ENCODE measurements around the gene CREB5. TPM values are rescaled to one million over a fixed set of nuclear protein-coding genes. Genes with fewer than 3 reads are reported as not detected.
"Not testable (repeated sequence)": the region's sequence is repeated elsewhere in the genome, so short reads cannot be mapped to it uniquely, and the experiment has no call there.

Gene CREB5
- total and polyA plus RNA-seq, 10 donors, result 0.88 to 56.8 (median 23.5) TPM

- DNase-seq, result no peak
- H3K9me3 ChIP-seq, result peaks cover 0 to 23% (median 15%) of the 10 kb centered on the region in 8 donors
- H3K36me3 ChIP-seq, result no peaks in the 10 kb centered on the region
- peaks cover 0 to under 1% (median 0%) of the 10 kb centered on the region in 6 donors for H3K4me1 ChIP-seq
- H3K27ac ChIP-seq, result no peak overlapping the region
- WGBS, 5 donors, result 82 to 92% (median 88%) methylated on average over 5 of the region's 5 CpGs
- H3K4me3 ChIP-seq, result no peak overlapping the region
- TF ChIP-seq POLR2A (IDR thresholded peaks at IDR 0.05), result no peak
- TF ChIP-seq POLR2AphosphoS5 (IDR thresholded peaks at IDR 0.05), result no peak
- TF ChIP-seq CTCF (IDR thresholded peaks at IDR 0.05 in 8 of 11, conservative IDR thresholded peaks at IDR 0.05 in 3 of 11), result no peak
- intact Hi-C loops (cut with DNase I; ENCODE audit: low total_unique reads), result no loop called here
- peaks cover 0 to 8% (median 0%) of the 10 kb centered on the region in 7 donors for H3K27me3 ChIP-seq (replicated peaks in 1 of 7)
Observed at GRCh38 chr7:28548416-28548815, 136.1 kb downstream of the CREB5 start.

GRCh38 chr7:28549998-28550397, 137.7 kb downstream of the CREB5 start:
- Histone ChIP-seq H3K27me3 (replicated peaks in 1 of 7) (no peaks in the 10 kb centered on the region), H3K4me1 (peaks cover 0 to 10% (median 4%) of the 10 kb centered on the region in 6 donors), H3K9me3 (peaks cover 0 to 23% (median 15%) of the 10 kb centered on the region in 8 donors), H3K4me3 (no peak overlapping the region), H3K36me3 (no peaks in the 10 kb centered on the region), H3K27ac (no peak overlapping the region)
- intact Hi-C loops (cut with DNase I; ENCODE audit: low total_unique reads), result no loop called here
- TF ChIP-seq POLR2AphosphoS5 (IDR thresholded peaks at IDR 0.05) (no peak), CTCF (IDR thresholded peaks at IDR 0.05 in 8 of 11, conservative IDR thresholded peaks at IDR 0.05 in 3 of 11) (no peak), POLR2A (IDR thresholded peaks at IDR 0.05) (no peak)
- DNase-seq, result no peak
- 76 to 93% (median 81%) methylated on average over 2 of the region's 2 CpGs for WGBS, 5 donors

- intact Hi-C loops (cut with DNase I; ENCODE audit: low total_unique reads), result no loop called here
- peaks cover 0 to 22% (median 15%) of the 10 kb centered on the region in 8 donors for H3K9me3 ChIP-seq
- 75 to 89% (median 87%) methylated on average over 7 of the region's 7 CpGs for WGBS, 5 donors
- H3K4me3 ChIP-seq, result no peak overlapping the region
- DNase-seq, result no peak
- TF ChIP-seq CTCF (IDR thresholded peaks at IDR 0.05 in 8 of 11, conservative IDR thresholded peaks at IDR 0.05 in 3 of 11) (no peak), POLR2A (IDR thresholded peaks at IDR 0.05) (no peak), POLR2AphosphoS5 (IDR thresholded peaks at IDR 0.05) (no peak)
- H3K36me3 ChIP-seq, result no peaks in the 10 kb centered on the region
- peaks cover 0 to 10% (median 4%) of the 10 kb centered on the region in 6 donors for H3K4me1 ChIP-seq
- H3K27ac ChIP-seq, result no peak overlapping the region
- no peaks in the 10 kb centered on the region for H3K27me3 ChIP-seq (replicated peaks in 1 of 7)
Observed at GRCh38 chr7:28550580-28551186, 138.4 kb downstream of the CREB5 start.

GRCh38 chr7:28551331-28551730, 139.0 kb downstream of the CREB5 start:
- Histone ChIP-seq H3K4me1 (peaks cover 0 to 10% (median 4%) of the 10 kb centered on the region in 6 donors), H3K27me3 (replicated peaks in 1 of 7) (no peaks in the 10 kb centered on the region), H3K36me3 (no peaks in the 10 kb centered on the region), H3K9me3 (peaks cover 0 to 16% (median 11%) of the 10 kb centered on the region in 8 donors), H3K27ac (no peak overlapping the region), H3K4me3 (no peak overlapping the region)
- DNase-seq, result no peak
- 19 to 25% (median 24%) methylated on average over 5 of the region's 5 CpGs for WGBS, 5 donors
- intact Hi-C loops (cut with DNase I; ENCODE audit: low total_unique reads), result no loop called here
- no peak for TF ChIP-seq CTCF (IDR thresholded peaks at IDR 0.05 in 8 of 11, conservative IDR thresholded peaks at IDR 0.05 in 3 of 11)
- TF ChIP-seq POLR2A (IDR thresholded peaks at IDR 0.05), result no peak

GRCh38 chr7:28551766-28552165, 139.4 kb downstream of the CREB5 start:
- peaks cover 0 to 12% (median 7%) of the 10 kb centered on the region in 8 donors for H3K9me3 ChIP-seq
- H3K4me1 ChIP-seq; intact Hi-C loops (cut with DNase I; ENCODE audit: low total_unique reads); H3K27ac ChIP-seq; H3K27me3 ChIP-seq (replicated peaks in 1 of 7); DNase-seq; H3K4me3 ChIP-seq; H3K36me3 ChIP-seq: not testable (repeated sequence)
- whole genome bisulfite sequencing, 5 donors, result 57 to 89% (median 74%) methylated on average over 1 of the region's 1 CpG

Data from spleen (tissue), 11 donors.